Lung (tissue), 16 donors: ENCODE data around the gene TMX2. TPM values are rescaled to one million over a fixed set of nuclear protein-coding genes. Genes with fewer than 3 reads are reported as not detected.

Experiments
- ATAC-seq: fragments of 200-7000 bp; cut with Tn5 transposase; one replicate; pipeline ENCODE4 v1.9.1; 2020; ENCODE audit warnings: moderate number of reproducible peaks; ENCODE audit not compliant: insufficient read depth, low FRiP score
- DNase-seq, 3 donors: peaks; one replicate each; pipeline ENCODE4 v3.0.0-alpha.2; 2013 to 2017
- H3K27ac ChIP-seq, 2 donors: one replicate each; pipeline ENCODE4 v1.5.1; 2013; ENCODE audit warnings: mild to moderate bottlenecking in 2 of 2, moderate library complexity in 2 of 2, control low read depth in 1 of 2, inconsistent platforms in 1 of 2, low read depth in 1 of 2, low read length in 1 of 2
- H3K27me3 ChIP-seq, 3 donors: one replicate each; pipeline ENCODE4 v1.5.1; 2013; ENCODE audit warnings: low read length in 2 of 3; ENCODE audit not compliant: control insufficient read depth in 3 of 3, insufficient read depth in 3 of 3
- H3K36me3 ChIP-seq, 4 donors: one replicate each; pipeline ENCODE4 v1.5.1; 2013; ENCODE audit warnings: low read length in 4 of 4, mild to moderate bottlenecking in 1 of 4, moderate library complexity in 1 of 4; ENCODE audit not compliant: control insufficient read depth in 4 of 4, insufficient read depth in 4 of 4
- H3K4me1 ChIP-seq, 5 donors: one replicate each; pipeline ENCODE4 v1.5.1; 2013; ENCODE audit warnings: low read length in 5 of 5, mild to moderate bottlenecking in 2 of 5, moderate library complexity in 1 of 5; ENCODE audit not compliant: control insufficient read depth in 5 of 5, insufficient read depth in 5 of 5
- H3K4me3 ChIP-seq: one replicate; pipeline ENCODE4 v1.5.1; 2013; ENCODE audit warnings: mild to moderate bottlenecking, control low read depth, moderate library complexity
- H3K9ac ChIP-seq, 2 donors: one replicate each; pipeline ENCODE4 v1.5.1; 2013; ENCODE audit warnings: low read length in 2 of 2, control low read depth in 1 of 2; ENCODE audit not compliant: insufficient read depth in 1 of 2
- H3K9me3 ChIP-seq, 4 donors: one replicate each; pipeline ENCODE4 v1.5.1; 2013; ENCODE audit warnings: low read length in 3 of 4, mild to moderate bottlenecking in 1 of 4, moderate library complexity in 1 of 4; ENCODE audit not compliant: control insufficient read depth in 4 of 4, insufficient read depth in 3 of 4
- CTCF ChIP-seq: IDR thresholded peaks from 2 replicates; pipeline ENCODE4 v1.5.1; 2012; ENCODE audit warnings: mild to moderate bottlenecking; ENCODE audit errors: control extremely low read depth, extremely low read depth
- WGBS, 2 donors: extraction: QIAGEN DNeasy Blood & Tissue Kit; methylation state at CpG; one replicate each; pipeline ENCODE4 v1.1.7; 2013; 5-methylcytosine and 5-hydroxymethylcytosine counted together
- long read RNA-seq, 5 donors: transcript quantifications; one replicate each; lab custom pipeline, GENCODE V29; 2026
- polyA plus RNA-seq, 2 donors: library from polyadenylated mRNA; stranded (reverse); fragments of 200-250 nt; gene quantifications; one replicate each; pipeline ENCODE4 v1.2.1, GENCODE V29; 2013
- total RNA-seq, 2 donors: library from RNA; depleted of rRNA in 1 of 2; stranded (reverse); fragments of >200 nt in 1 of 2; gene quantifications; one replicate each; pipeline ENCODE4 v1.2.1, GENCODE V29; 2014 to 2021
- donor health status: control.
- donor health status: control.
- donor health status: Bipolar disorder and iron deficiency.
- donor health status: healthy.
- donor health status: DM: yes; HTN: yes; CAD: no.

The TMX2 gene
- total RNA-seq (10 to 100 TPM; 55.1 to 71.8 TPM), polyA plus RNA-seq (10 to 100 TPM; 51.7 to 89.6 TPM)
- long read RNA-seq, donor 1, transcript TMX2-201 (8 exons, 1,631 nt): major isoform, 27 of 32 reads
- long read RNA-seq, donor 1, partial matches to known transcripts: 0 of 32 reads
- long read RNA-seq, donor 1, other reads (novel, unspliced or antisense): 0 of 32 reads
- long read RNA-seq, donor 2, partial matches to known transcripts: 0 of 9 reads
- long read RNA-seq, donor 2, other reads (novel, unspliced or antisense): 0 of 9 reads
- long read RNA-seq, donor 3, transcript TMX2-201 (8 exons, 1,631 nt): major isoform, 5 of 57 reads
- long read RNA-seq, donor 3, partial matches to known transcripts: 46 of 57 reads
- long read RNA-seq, donor 3, other reads (novel, unspliced or antisense): 0 of 57 reads
- long read RNA-seq, donor 4, transcript TMX2-201 (8 exons, 1,631 nt): major isoform, 7 of 10 reads
- long read RNA-seq, donor 4, partial matches to known transcripts: 0 of 10 reads
- long read RNA-seq, donor 4, other reads (novel, unspliced or antisense): 0 of 10 reads
- long read RNA-seq, donor 5, transcript TMX2-201 (8 exons, 1,631 nt): major isoform, 16 of 21 reads
- long read RNA-seq, donor 5, partial matches to known transcripts: 0 of 21 reads
- long read RNA-seq, donor 5, other reads (novel, unspliced or antisense): 0 of 21 reads

- H3K4me1 ChIP-seq: peaks cover 0 to 22% (median 11%) of the 10 kb centered on the region in 5 donors
- peak within 1 kb of the TSS; percentile 91 for H3K4me3 ChIP-seq
- no peak for TF ChIP-seq CTCF
- no peaks in the 10 kb centered on the region for H3K9me3 ChIP-seq
- H3K9ac ChIP-seq: peak within 1 kb of the TSS; percentile 84 to 85
- peaks cover 0 to 5% (median 2%) of the 10 kb centered on the region in 4 donors for H3K36me3 ChIP-seq
- no peaks in the 10 kb centered on the region for H3K27me3 ChIP-seq
- 1% methylated on average over 53 of the region's 53 CpGs for WGBS, 2 donors
- peak within 1 kb of the TSS; percentile 87 to 94 for H3K27ac ChIP-seq
- peak; percentile 94 to 100 (median 99) for DNase-seq
- peak; percentile 95 for ATAC-seq
Measured at GRCh38 chr11:57712256-57713150, at the start of gene TMX2. Gene TMX2 (plus strand): TSS chr11:57712593. CDS start chr11:57712619, 26 bp downstream.

GRCh38 chr11:57662893-57663292 lies 49.5 kb upstream of the TMX2 start:
- Histone ChIP-seq H3K27me3 (no peaks in the 10 kb centered on the region), H3K4me1 (peaks cover 0 to 11% (median 2%) of the 10 kb centered on the region in 5 donors), H3K4me3 (no peak overlapping the region), H3K36me3 (peaks cover 15 to 22% (median 20%) of the 10 kb centered on the region in 4 donors), H3K9me3 (no peaks in the 10 kb centered on the region), H3K9ac (no peak overlapping the region), H3K27ac (no peak overlapping the region)
- TF ChIP-seq CTCF: no peak
- no peak for DNase-seq
- no peak for ATAC-seq
- WGBS, 2 donors: 68 to 77% methylated on average over 4 of the region's 4 CpGs

- peaks cover 0 to 9% (median 0%) of the 10 kb centered on the region in 5 donors for H3K4me1 ChIP-seq
- 84 to 88% methylated on average over 9 of the region's 9 CpGs for WGBS, 2 donors
- H3K36me3 ChIP-seq: peaks cover 15 to 22% (median 20%) of the 10 kb centered on the region in 4 donors
- no peaks in the 10 kb centered on the region for H3K27me3 ChIP-seq
- H3K9ac ChIP-seq: no peak overlapping the region
- no peaks in the 10 kb centered on the region for H3K9me3 ChIP-seq
- TF ChIP-seq CTCF: no peak
- no peak overlapping the region for H3K4me3 ChIP-seq
- no peak overlapping the region for H3K27ac ChIP-seq
- ATAC-seq (no peak), DNase-seq (no peak)
Measured at GRCh38 chr11:57663975-57664374, 48.4 kb upstream of the TMX2 start.
